Colonic mucosa (tissue), 4 donors: ENCODE results near the gene RBM41. TPM values are rescaled to one million over a fixed set of nuclear protein-coding genes. Genes with fewer than 3 reads are reported as not detected.
"Not testable (repeated sequence)": the region's sequence is repeated elsewhere in the genome, so short reads cannot be mapped to it uniquely, and the experiment has no call there.

Experiments
- DNase-seq: peaks from one replicate; pipeline ENCODE4 v3.0.0-alpha.2; 2020
- H3K27ac ChIP-seq: fragments of 200-600 bp; one replicate; pipeline ENCODE4 v1.8.0; 2021
- H3K27me3 ChIP-seq: fragments of 200-600 bp; one replicate; pipeline ENCODE4 v1.8.0; 2021
- H3K36me3 ChIP-seq: fragments of 200-600 bp; one replicate; pipeline ENCODE4 v1.8.0; 2021
- H3K4me1 ChIP-seq: fragments of 200-600 bp; one replicate; pipeline ENCODE4 v1.8.0; 2021; ENCODE audit warnings: mild to moderate bottlenecking
- H3K4me3 ChIP-seq: fragments of 200-600 bp; one replicate; pipeline ENCODE4 v1.8.0; 2021
- H3K9ac ChIP-seq, 2 donors: one replicate each; pipeline ENCODE4 v1.7.0; 2013; ENCODE audit warnings: control low read depth in 2 of 2, low read depth in 2 of 2, low read length in 2 of 2
- H3K9me3 ChIP-seq: fragments of 200-600 bp; one replicate; pipeline ENCODE4 v1.8.0; 2021
- CTCF ChIP-seq: fragments of 200-600 bp; IDR thresholded peaks from one replicate; pipeline ENCODE4 v1.8.0; 2022; ENCODE audit warnings: antibody characterized with exemption, mild to moderate bottlenecking
- intact Hi-C: fragments of 100-400 bp; cut with DNase I; formaldehyde crosslinking; loops from one replicate; pipeline ENCODE4 v1.14.1; 2022
- total RNA-seq, 2 donors: library from RNA; stranded (reverse); fragmentation: NEBNext Ultra II Directional in 1 of 2; extraction: Animal tissue kit (Norgen Biotek cat#: 25700) in 1 of 2; gene quantifications; one replicate each; pipeline ENCODE4 v1.2.1, GENCODE V29; 2021
- donor health status: healthy.
- donor health status: DM: no; HTN: no; CAD: no.
- donor health status: DM: no; HTN: no; CAD: no.

RBM41 gene
- total RNA-seq, 2 donors from 2014 or later, result 14.3 to 21.9 TPM

GRCh38 chrX:107123750-107124149 is 5.1 kb upstream of the RBM41 start:
- Histone ChIP-seq H3K27me3 (no peaks in the 10 kb centered on the region), H3K4me1 (no peaks in the 10 kb centered on the region), H3K4me3 (no peak overlapping the region), H3K36me3 (no peaks in the 10 kb centered on the region), H3K9me3 (no peaks in the 10 kb centered on the region), H3K9ac (no peak overlapping the region), H3K27ac (no peak overlapping the region)
- DNase-seq, result no peak
- TF ChIP-seq CTCF, result no peak
- intact Hi-C loops, result no loop called here

DNA sequence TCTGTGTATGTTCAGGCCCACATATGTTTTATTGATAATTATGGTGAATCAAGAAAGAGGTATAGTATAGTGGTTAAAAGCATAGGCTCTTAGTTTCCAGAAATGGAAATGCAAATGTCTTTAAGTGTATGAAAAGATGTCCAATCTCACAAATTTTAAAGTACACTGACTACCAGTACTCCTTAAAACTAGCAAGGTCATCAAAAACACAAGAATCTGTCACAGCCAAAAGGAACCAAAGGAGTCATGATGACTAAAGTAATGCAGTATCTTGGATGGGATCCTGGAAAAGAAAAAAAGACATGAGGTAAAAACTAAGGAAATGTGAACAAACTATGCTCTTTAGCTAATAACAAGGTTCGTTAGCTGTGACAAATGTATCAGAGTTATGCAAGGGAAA is 661 bp upstream of the RBM41 start:
- Histone ChIP-seq H3K4me1 (no peaks in the 10 kb centered on the region), H3K4me3 (peak overlapping the region; percentile 54), H3K36me3 (no peaks in the 10 kb centered on the region), H3K9ac (no peak overlapping the region), H3K27me3 (no peaks in the 10 kb centered on the region), H3K27ac (no peak overlapping the region), H3K9me3 (no peaks in the 10 kb centered on the region)
- TF ChIP-seq CTCF, result no peak
- DNase-seq, result no peak
- intact Hi-C loops, result no loop called here

DNA sequence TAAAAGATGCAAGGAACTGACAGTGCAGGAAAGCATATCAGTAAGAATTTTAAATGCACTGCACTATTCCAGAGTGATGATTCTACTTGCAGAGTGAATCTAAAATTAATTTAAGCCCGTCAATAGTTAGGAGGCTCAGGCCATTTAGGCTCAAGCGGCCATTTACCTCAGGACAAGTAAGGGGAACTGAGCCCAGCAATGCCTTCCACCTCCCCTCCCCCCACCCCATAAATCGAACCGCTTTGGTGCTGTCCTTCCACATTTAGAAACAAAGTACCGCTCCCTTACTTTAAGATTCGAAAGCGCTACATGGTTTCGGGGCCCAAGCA is 665 bp downstream of the RBM41 start:
- no peaks in the 10 kb centered on the region for H3K9me3 ChIP-seq
- H3K27ac ChIP-seq, result peak overlapping the region; percentile 56
- H3K9ac ChIP-seq, result peak overlapping the region; percentile 64 to 67
- TF ChIP-seq CTCF, result no peak
- DNase-seq, result no peak
- no peaks in the 10 kb centered on the region for H3K4me1 ChIP-seq
- no peaks in the 10 kb centered on the region for H3K36me3 ChIP-seq
- no peaks in the 10 kb centered on the region for H3K27me3 ChIP-seq
- intact Hi-C loops, result no loop called here
- peak overlapping the region; percentile 54 for H3K4me3 ChIP-seq

DNA sequence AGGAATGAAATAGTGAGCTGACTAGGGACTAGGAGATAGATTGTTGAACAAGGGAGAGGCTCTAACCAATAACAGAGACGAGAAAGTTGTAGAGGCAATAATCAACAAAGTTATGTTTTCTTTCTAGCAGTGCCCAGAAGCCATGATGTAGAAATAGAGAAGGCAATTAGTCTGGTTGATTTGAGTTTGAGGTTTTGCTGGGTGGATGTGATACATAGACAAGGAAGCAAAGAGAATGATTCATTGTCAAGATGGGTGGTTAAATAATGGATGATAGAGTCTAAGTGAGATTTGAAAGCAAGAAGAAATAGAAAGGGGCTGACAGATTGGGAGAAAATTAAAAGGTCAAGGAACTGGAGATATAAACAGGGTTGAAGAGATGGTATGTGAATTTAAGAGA is 11.2 kb downstream of the RBM41 start:
- Histone ChIP-seq H3K27ac (no peak overlapping the region), H3K4me1 (no peaks in the 10 kb centered on the region), H3K9ac (no peak overlapping the region), H3K36me3 (no peaks in the 10 kb centered on the region), H3K27me3 (no peaks in the 10 kb centered on the region), H3K9me3 (no peaks in the 10 kb centered on the region), H3K4me3 (no peak overlapping the region)
- intact Hi-C loops, result no loop called here
- DNase-seq, result no peak
- TF ChIP-seq CTCF, result no peak

DNA sequence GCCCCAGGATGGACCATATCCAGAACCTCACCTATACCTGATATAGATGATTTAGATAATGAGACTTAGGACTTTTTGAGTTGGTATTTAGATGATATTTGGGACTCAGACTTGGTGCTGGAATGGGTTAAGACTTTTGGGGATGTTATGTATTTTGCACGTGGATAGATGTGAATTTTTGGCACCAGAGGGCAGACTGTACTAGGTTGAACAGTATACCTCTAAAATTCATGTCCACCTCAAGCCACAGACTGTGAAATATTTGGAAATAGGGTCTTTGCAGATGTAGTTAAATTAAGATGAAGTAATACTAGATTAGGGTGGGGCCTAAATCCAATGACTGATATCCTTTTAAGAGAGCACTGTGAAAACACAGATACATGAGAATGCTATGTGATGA is 15.6 kb downstream of the RBM41 start:
- no peak for DNase-seq
- Histone ChIP-seq H3K9ac (no peak overlapping the region), H3K27ac (no peak overlapping the region), H3K4me1 (no peaks in the 10 kb centered on the region), H3K27me3 (no peaks in the 10 kb centered on the region), H3K9me3 (no peaks in the 10 kb centered on the region), H3K36me3 (no peaks in the 10 kb centered on the region), H3K4me3 (no peak overlapping the region)
- no peak for TF ChIP-seq CTCF
- intact Hi-C loops, result no loop called here

- Histone ChIP-seq H3K4me1 (no peaks in the 10 kb centered on the region), H3K27me3 (no peaks in the 10 kb centered on the region), H3K36me3 (no peaks in the 10 kb centered on the region), H3K9ac (no peak overlapping the region), H3K4me3 (no peak overlapping the region), H3K9me3 (no peaks in the 10 kb centered on the region), H3K27ac (no peak overlapping the region)
- no peak for DNase-seq
- no peak for TF ChIP-seq CTCF
- intact Hi-C loops, result no loop called here
Observed at GRCh38 chrX:107076158-107076557, 42.5 kb downstream of the RBM41 start.

- H3K4me3 ChIP-seq, H3K27ac ChIP-seq, H3K36me3 ChIP-seq, DNase-seq, H3K4me1 ChIP-seq, H3K9ac ChIP-seq, intact Hi-C loops, H3K27me3 ChIP-seq, H3K9me3 ChIP-seq: not testable (repeated sequence)
Observed at GRCh38 chrX:107057731-107058130, 60.9 kb downstream of the RBM41 start.
